HG03159 (cell line): ENCODE data around the gene NPLOC4.
"Not testable (repeated sequence)": the region's sequence is repeated elsewhere in the genome, so short reads cannot be mapped to it uniquely, and the experiment has no call there.

Source experiments
- ATAC-seq: cut with Tn5 transposase; IDR thresholded peaks from one replicate; pipeline ENCODE4 v1.9.1; 2021; ENCODE audit warnings: mild to moderate bottlenecking, moderate library complexity; ENCODE audit not compliant: unreplicated experiment

Gene NPLOC4

DNA sequence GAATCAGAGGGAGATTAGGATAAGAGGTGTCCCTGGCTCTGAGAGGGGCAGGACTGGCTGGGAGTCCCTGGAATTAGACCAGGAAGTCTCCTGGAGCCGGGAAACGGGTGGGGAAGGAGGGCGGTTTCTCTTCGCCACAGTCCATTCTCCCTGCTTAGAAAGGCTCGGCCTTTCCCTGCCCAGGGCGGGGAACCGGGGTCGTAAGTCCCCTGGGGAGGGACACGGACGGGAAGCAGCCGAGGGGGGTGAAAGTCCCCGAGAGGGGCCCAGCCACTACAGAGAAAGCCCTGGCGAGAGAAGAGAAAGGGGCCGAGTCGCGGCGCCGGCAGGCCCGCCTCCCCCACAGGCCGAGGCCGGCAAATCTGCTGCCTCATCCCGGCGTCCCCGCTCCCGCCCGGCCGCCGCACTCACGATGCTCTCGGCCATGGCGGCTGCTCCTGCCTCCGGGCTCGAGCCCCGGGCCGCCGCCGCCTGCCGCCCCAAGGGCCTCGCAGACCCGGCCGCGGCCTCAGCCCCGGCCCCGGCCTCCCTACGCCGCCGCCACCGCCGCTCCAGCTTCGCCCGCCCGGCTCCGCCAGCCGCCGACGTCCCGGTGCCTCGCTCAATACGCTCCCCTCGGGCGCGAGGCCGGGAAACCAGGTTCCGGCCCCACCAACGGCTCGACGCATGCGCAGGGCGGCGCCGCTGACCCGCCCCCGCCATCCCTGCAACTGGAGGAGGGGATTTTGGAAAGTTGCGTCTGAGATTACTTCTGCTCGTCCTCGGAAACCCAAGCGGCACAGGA lies at the start of gene NPLOC4, which contains the start of gene TSPAN10:
TSS of gene NPLOC4 (minus strand) at position 608 of the 784 bp plus-strand sequence. CDS start at position 426, 182 bp downstream.
TSS of gene TSPAN10 (plus strand) at position 692 of the 784 bp plus-strand sequence. CDS start 5,217 bp downstream, outside the sequence.
- ATAC-seq = peak; percentile 88

DNA sequence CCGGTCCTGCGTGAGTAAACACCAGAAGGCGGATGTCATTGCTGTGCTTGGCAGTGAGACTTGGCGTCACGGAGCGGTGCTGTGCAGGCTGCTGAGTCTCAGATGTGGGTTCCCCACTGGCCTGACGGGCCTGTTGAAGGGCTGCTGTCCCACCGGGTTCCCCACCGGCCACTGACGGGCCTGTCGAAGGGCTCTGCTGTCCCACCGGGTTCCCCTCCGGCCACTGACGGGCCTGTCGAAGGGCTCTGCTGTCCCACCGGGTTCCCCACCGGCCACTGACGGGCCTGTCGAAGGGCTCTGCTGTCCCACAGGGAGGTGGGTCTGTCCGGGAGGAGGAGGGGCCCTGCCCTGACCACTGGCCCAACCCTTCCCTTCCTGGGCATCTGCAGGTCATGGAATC lies 49.7 kb upstream of the NPLOC4 start:
- no peak for ATAC-seq

DNA sequence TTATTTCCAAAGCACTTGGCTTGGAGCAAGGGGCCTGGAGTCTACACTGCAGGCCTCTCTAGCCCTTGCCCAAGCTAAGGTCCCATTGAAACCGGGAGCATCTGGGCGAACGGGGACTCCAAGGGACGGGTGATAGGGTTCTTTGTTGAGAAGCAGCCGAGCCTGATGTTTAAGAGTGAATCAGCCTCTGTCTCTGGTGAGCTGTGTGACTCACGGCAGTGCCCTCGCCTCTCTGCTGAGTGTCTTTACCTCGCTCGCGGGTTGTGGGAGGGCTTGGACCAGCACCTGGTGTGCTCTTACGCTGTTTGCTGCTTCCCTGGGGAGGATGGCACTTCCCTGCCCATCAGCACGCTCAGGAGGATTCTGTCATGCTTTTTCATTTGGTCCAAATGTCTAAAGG lies 48.2 kb upstream of the NPLOC4 start:
- ATAC-seq = no peak

DNA sequence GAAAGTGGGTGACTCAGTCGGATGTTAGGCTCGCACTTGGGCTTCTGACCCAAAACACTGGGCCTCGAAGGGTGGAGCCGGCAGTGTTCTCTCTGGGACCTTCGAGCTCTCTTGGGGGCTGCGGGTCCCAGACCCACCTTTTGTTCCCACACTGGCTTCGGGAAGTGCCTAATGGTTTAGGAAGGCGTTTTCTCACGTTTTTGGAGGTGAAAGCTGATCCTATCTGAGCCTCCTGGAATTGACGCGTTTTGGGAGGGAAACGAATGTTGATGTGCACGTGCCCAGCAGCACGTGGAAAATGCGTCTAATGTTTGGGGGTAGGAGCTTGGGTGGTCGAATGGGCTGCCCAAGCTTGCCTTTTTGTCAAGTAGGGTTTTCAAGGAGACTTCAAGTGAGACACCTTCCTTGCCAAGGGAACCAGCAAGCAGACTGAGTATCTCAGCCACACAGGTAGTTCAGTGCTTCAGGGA lies 47.6 kb upstream of the NPLOC4 start:
- no peak for ATAC-seq

GRCh38 chr17:81683584-81684441 lies 46.9 kb upstream of the NPLOC4 start, which contains the start of the genes ARL16 and HGS:
Gene ARL16 (minus strand): TSS chr17:81683797. CDS start chr17:81683753, 44 bp downstream.
Gene HGS (plus strand): TSS chr17:81684011. CDS start chr17:81684067, 56 bp downstream.
- ATAC-seq = peak; percentile 90

GRCh38 chr17:81683208-81683583 lies 46.3 kb upstream of the NPLOC4 start:
- ATAC-seq = no peak

GRCh38 chr17:81682565-81683207 lies 45.8 kb upstream of the NPLOC4 start:
- ATAC-seq = no peak

- no peak for ATAC-seq
These were observed 44.8 kb upstream of the NPLOC4 start for GRCh38 chr17:81681672-81682071.

- ATAC-seq = no peak
These were observed 43.2 kb upstream of the NPLOC4 start for GRCh38 chr17:81680150-81680549.

- ATAC-seq = no peak
These were observed 40.0 kb upstream of the NPLOC4 start for GRCh38 chr17:81676906-81677305.

- ATAC-seq = not testable (repeated sequence)
These were observed 38.8 kb upstream of the NPLOC4 start for GRCh38 chr17:81675515-81676221.

GRCh38 chr17:81673561-81674258 lies 36.8 kb upstream of the NPLOC4 start:
- ATAC-seq = no peak

GRCh38 chr17:81672954-81673353 lies 36.0 kb upstream of the NPLOC4 start:
- ATAC-seq = no peak

- ATAC-seq = no peak
These were observed 35.6 kb upstream of the NPLOC4 start for GRCh38 chr17:81672504-81672903.

DNA sequence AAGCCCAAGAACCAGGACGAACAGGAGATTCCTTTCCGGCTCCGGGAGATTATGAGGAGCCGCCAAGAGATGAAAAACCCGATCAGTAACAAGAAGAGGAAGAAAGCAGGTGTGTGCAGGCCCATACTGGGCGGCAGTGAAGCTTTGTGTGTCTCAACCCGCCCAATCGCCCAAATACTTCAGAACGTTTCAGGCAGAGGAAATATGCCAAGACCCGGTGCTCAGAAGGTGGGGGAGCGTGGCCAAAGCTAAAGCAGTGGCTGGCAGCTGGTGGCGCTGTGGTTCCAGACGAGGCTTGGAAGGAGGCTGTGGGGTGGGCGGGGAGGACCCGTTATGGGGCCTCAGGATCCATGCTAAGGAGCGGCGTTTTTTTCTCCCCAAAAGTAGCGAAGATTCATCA lies 30.8 kb upstream of the NPLOC4 start:
- no peak for ATAC-seq

GRCh38 chr17:81666342-81667191 lies 29.7 kb upstream of the NPLOC4 start, which contains the start of the genes CCDC137 and OXLD1:
Gene CCDC137 (plus strand): TSS chr17:81666737. CDS start chr17:81666767, 30 bp downstream.
Gene OXLD1 (minus strand): TSS chr17:81666605. CDS start chr17:81666577, 28 bp downstream.
- peak; percentile 90 for ATAC-seq

- ATAC-seq = peak; percentile 11
These were observed 29.1 kb upstream of the NPLOC4 start for GRCh38 chr17:81666092-81666341.

DNA sequence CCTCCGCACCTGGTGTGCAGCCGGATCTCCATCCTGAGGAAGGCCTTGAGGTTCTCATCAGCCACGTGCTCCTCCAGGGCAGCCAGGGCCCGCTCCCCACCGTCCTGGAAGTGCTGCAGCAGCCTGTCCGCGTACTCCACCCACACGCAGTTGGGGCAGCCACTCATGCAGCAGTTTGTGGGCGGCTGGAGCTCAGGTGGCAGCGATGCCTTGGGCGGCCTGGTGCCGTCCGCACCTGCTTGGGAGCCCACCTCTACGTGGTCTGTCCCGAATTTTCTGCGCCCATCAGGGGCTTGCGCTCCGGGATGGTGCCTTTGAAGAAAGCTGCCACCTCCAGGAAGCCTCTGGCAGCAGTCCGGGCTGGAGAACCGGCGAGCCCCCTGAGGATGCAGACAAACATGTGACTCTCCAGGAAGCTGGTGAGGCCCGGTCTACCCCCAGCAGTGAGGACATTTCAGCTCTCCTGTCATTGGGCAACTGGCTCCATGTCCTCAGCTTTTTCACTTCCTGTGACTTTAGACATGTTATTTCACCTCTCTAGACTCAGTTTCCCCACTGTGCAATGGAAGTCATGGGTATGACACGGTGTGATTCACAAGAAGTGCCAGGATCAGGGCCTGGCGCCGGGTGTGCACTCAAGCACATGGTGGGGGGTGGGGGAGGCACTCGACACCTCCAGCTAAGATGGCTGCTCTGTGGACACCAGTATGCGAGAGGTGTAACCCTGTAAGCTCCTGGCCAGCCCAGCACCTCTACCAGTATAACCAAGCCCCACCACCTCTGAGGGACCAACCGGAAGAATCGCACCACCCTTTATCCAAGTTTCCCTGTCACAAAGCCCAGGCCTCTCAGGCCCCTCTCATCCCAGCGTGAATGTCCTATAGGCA lies 28.5 kb upstream of the NPLOC4 start:
- peak; percentile 11 for ATAC-seq
